ENCODE results near the gene HOXB9.

Gene HOXB9

GRCh38 chr17:48604770-48605329 is 21.3 kb downstream of the HOXB9 start, which contains the start of gene HOXB6:
Gene HOXB6 (minus strand): TSS chr17:48604986. CDS start chr17:48598150, 6,836 bp downstream.
- DNase-seq (ENCODE audit: low spot score) (no peak), ATAC-seq (ENCODE audit: low read depth) (peak; percentile 34; the same call in 2 of the 3 replicates)
- no peaks in the 10 kb centered on the region for H3K27me3 ChIP-seq (ENCODE audit: insufficient read depth, poor library complexity, severe bottlenecking)
- no peak for TF ChIP-seq CTCF (IDR thresholded peaks at IDR 0.05; ENCODE audit: poor library complexity, severe bottlenecking)
- H3K27ac ChIP-seq (ENCODE audit: poor library complexity, severe bottlenecking): peak within 1 kb of the TSS; percentile 86
- H3K4me1 ChIP-seq (ENCODE audit: insufficient read depth, poor library complexity, severe bottlenecking): peaks cover 16% of the 10 kb centered on the region
- H3K36me3 ChIP-seq (ENCODE audit: low read depth): no peaks in the 10 kb centered on the region
- H3K4me3 ChIP-seq (ENCODE audit: severe bottlenecking): peak within 1 kb of the TSS; percentile 52
- no peaks in the 10 kb centered on the region for H3K9me3 ChIP-seq (ENCODE audit: severe bottlenecking)

- H3K27me3 ChIP-seq (ENCODE audit: insufficient read depth, poor library complexity, severe bottlenecking): no peaks in the 10 kb centered on the region
- TF ChIP-seq CTCF (IDR thresholded peaks at IDR 0.05; ENCODE audit: poor library complexity, severe bottlenecking): peak; percentile 18
- DNase-seq (ENCODE audit: low spot score): no peak
- ATAC-seq (ENCODE audit: low read depth): peak; percentile 72
- no peaks in the 10 kb centered on the region for H3K9me3 ChIP-seq (ENCODE audit: severe bottlenecking)
- peak overlapping the region; percentile 86 for H3K27ac ChIP-seq (ENCODE audit: poor library complexity, severe bottlenecking)
- H3K36me3 ChIP-seq (ENCODE audit: low read depth): no peaks in the 10 kb centered on the region
- H3K4me1 ChIP-seq (ENCODE audit: insufficient read depth, poor library complexity, severe bottlenecking): peaks cover 13% of the 10 kb centered on the region
- H3K4me3 ChIP-seq (ENCODE audit: severe bottlenecking): peak overlapping the region; percentile 52
Measured at GRCh38 chr17:48603959-48604769, 22.0 kb downstream of the HOXB9 start.

GRCh38 chr17:48601539-48602425 is 24.4 kb downstream of the HOXB9 start:
- Histone ChIP-seq H3K27ac (ENCODE audit: poor library complexity, severe bottlenecking) (no peak overlapping the region), H3K9me3 (ENCODE audit: severe bottlenecking) (no peaks in the 10 kb centered on the region), H3K27me3 (ENCODE audit: insufficient read depth, poor library complexity, severe bottlenecking) (no peaks in the 10 kb centered on the region), H3K4me3 (ENCODE audit: severe bottlenecking) (peak overlapping the region; percentile 52), H3K36me3 (ENCODE audit: low read depth) (no peaks in the 10 kb centered on the region), H3K4me1 (ENCODE audit: insufficient read depth, poor library complexity, severe bottlenecking) (peaks cover 13% of the 10 kb centered on the region)
- DNase-seq (ENCODE audit: low spot score) (peak; percentile 40), ATAC-seq (ENCODE audit: low read depth) (no peak)
- no peak for TF ChIP-seq CTCF (IDR thresholded peaks at IDR 0.05; ENCODE audit: poor library complexity, severe bottlenecking)

GRCh38 chr17:48601207-48601538 is 25.0 kb downstream of the HOXB9 start:
- Histone ChIP-seq H3K27me3 (ENCODE audit: insufficient read depth, poor library complexity, severe bottlenecking) (no peaks in the 10 kb centered on the region), H3K4me3 (ENCODE audit: severe bottlenecking) (no peak overlapping the region), H3K9me3 (ENCODE audit: severe bottlenecking) (no peaks in the 10 kb centered on the region), H3K4me1 (ENCODE audit: insufficient read depth, poor library complexity, severe bottlenecking) (peaks cover 13% of the 10 kb centered on the region), H3K36me3 (ENCODE audit: low read depth) (no peaks in the 10 kb centered on the region), H3K27ac (ENCODE audit: poor library complexity, severe bottlenecking) (no peak overlapping the region)
- no peak for ATAC-seq (ENCODE audit: low read depth)
- TF ChIP-seq CTCF (IDR thresholded peaks at IDR 0.05; ENCODE audit: poor library complexity, severe bottlenecking): no peak
- DNase-seq (ENCODE audit: low spot score): no peak

Measured in RWPE2 (cell line).